Adrenal gland (tissue), 12 donors: ENCODE data around the gene ARSJ. TPM values are rescaled to one million over a fixed set of nuclear protein-coding genes. Genes with fewer than 3 reads are reported as not detected.

Experiments used
- DNase-seq, 7 donors: peaks; one replicate each; pipeline ENCODE4 v3.0.0-alpha.2; 2019 to 2020
- H3K27ac ChIP-seq, 5 donors: fragments of 200-600 bp; sonication (generic) in 4 of 5; 1 replicate in 3 of 5; 2 replicates in 2 of 5; pipeline versions ENCODE4 v1.5.1 to v1.8.0; 2016 to 2020; ENCODE audit warnings: mild to moderate bottlenecking in 1 of 5
- H3K27me3 ChIP-seq: fragments of 200-600 bp; 2 replicates; pipeline ENCODE4 v1.8.0; 2021
- H3K36me3 ChIP-seq, 2 donors: fragments of 200-600 bp; replicated peaks in 1 of 2; 1 replicate in 1 of 2; 2 replicates in 1 of 2; pipeline versions ENCODE4 v1.5.1 to v1.8.0; 2018 to 2022
- H3K4me1 ChIP-seq, 2 donors: fragments of 200-600 bp; replicated peaks in 1 of 2; 1 replicate in 1 of 2; 2 replicates in 1 of 2; pipeline versions ENCODE4 v1.5.1 to v1.8.0; 2018 to 2021
- H3K4me3 ChIP-seq, 4 donors: fragments of 200-600 bp; sonication (generic) in 3 of 4; one replicate each; pipeline ENCODE4 v1.5.1; 2016 to 2018
- H3K9me3 ChIP-seq, 3 donors: fragments of 200-600 bp; sonication (generic) in 1 of 3; replicated peaks in 1 of 3; 1 replicate in 2 of 3; 2 replicates in 1 of 3; pipeline versions ENCODE4 v1.5.1 to v1.8.0; 2016 to 2021
- POLR2A ChIP-seq, 2 donors: fragments of 450-650 bp; IDR thresholded peaks; one replicate each; pipeline ENCODE4 v1.6.1; 2017; ENCODE audit warnings: antibody characterized with exemption in 2 of 2, mild to moderate bottlenecking in 2 of 2, moderate library complexity in 1 of 2
- WGBS, 4 donors: extraction: QIAGEN DNeasy Blood & Tissue Kit in 2 of 4; methylation state at CpG; one replicate each; pipeline versions ENCODE4 v1.1.5 to v1.1.7; 2013 to 2017; 5-methylcytosine and 5-hydroxymethylcytosine counted together
- intact Hi-C, 2 donors: fragments of 100-400 bp; cut with DNase I; formaldehyde crosslinking; loops; one replicate each; pipeline versions ENCODE4 v1.14.1 to v1.15.0; 2022 to 2023
- polyA plus RNA-seq, 3 donors: library from polyadenylated mRNA; stranded (reverse); fragments of 200-250 nt in 2 of 3; fragments of 350-450 nt in 1 of 3; fragmentation: Illumina TruSeq in 1 of 3; extraction: RNeasy Lipid Tissue Mini Kit (QIAGEN cat#74804) in 1 of 3; gene quantifications; one replicate each; pipeline ENCODE4 v1.2.3, GENCODE V29; 2013 to 2014
- total RNA-seq, 9 donors: library from RNA; depleted of rRNA in 4 of 9; stranded (reverse); fragments of >200 nt in 4 of 9; fragments of 120-200 nt in 1 of 9; fragmentation: NEBNext Ultra II Directional in 1 of 9; extraction: Animal tissue kit (Norgen Biotek cat#: 25700) in 1 of 9; gene quantifications; one replicate each; pipeline versions ENCODE4 v1.1.0 to v1.2.4, GENCODE V29; 2013 to 2023
- TF ChIP-seq, protein P1 (sequence below), 6 experiments: fragments of 450-650 bp in 4 of 6; fragments of 200-600 bp in 2 of 6; sonication (generic) in 1 of 6; IDR thresholded peaks; 1 replicate in 5 of 6; 2 replicates in 1 of 6; pipeline versions ENCODE4 v1.5.1 to v1.8.0; 2016 to 2021; ENCODE audit warnings: antibody characterized with exemption in 6 of 6, mild to moderate bottlenecking in 2 of 6, moderate library complexity in 1 of 6
- donor health status: healthy with polysubstance abuse.
- donor health status: Bipolar disorder and iron deficiency.
- donor health status: DM: yes; HTN: yes; CAD: no.
- donor health status: DM: no; HTN: no; CAD: no.
- donor health status: DM: no; HTN: no; CAD: no.
- donor health status: DM: yes; HTN: yes; CAD: no.

The ARSJ gene
- total and polyA plus RNA-seq, 12 donors: 0.48 to 6.1 (median 3.0) TPM

DNA sequence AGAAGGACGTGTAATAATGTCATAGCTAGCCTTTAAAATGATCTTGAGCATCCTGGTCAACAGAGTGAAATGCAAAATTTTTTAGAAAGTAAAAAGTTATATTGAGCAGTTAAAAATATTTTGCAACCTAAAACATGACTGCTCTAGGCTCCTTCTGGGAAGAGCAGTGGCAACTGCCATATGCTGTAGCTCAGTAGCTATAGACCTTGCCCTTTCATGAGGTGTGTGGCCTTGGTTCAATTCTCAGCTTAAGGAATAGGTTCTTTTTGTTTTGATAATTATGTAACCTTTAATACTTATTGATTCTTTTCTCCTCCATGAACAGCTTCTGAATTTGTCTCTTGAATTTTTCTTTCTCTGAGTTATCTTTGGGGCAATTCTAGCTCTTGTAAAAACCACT, 105.0 kb downstream of the ARSJ start:
- DNase-seq: no peak
- no peaks in the 10 kb centered on the region for H3K9me3 ChIP-seq
- H3K27ac ChIP-seq: no peak overlapping the region
- H3K36me3 ChIP-seq: no peaks in the 10 kb centered on the region
- 59 to 77% (median 72%) methylated on average over 1 of the region's 1 CpG for WGBS, 4 donors
- intact Hi-C loops: no loop called here
- no peak overlapping the region for H3K4me3 ChIP-seq
- H3K27me3 ChIP-seq: no peaks in the 10 kb centered on the region
- TF ChIP-seq, protein P1, sequence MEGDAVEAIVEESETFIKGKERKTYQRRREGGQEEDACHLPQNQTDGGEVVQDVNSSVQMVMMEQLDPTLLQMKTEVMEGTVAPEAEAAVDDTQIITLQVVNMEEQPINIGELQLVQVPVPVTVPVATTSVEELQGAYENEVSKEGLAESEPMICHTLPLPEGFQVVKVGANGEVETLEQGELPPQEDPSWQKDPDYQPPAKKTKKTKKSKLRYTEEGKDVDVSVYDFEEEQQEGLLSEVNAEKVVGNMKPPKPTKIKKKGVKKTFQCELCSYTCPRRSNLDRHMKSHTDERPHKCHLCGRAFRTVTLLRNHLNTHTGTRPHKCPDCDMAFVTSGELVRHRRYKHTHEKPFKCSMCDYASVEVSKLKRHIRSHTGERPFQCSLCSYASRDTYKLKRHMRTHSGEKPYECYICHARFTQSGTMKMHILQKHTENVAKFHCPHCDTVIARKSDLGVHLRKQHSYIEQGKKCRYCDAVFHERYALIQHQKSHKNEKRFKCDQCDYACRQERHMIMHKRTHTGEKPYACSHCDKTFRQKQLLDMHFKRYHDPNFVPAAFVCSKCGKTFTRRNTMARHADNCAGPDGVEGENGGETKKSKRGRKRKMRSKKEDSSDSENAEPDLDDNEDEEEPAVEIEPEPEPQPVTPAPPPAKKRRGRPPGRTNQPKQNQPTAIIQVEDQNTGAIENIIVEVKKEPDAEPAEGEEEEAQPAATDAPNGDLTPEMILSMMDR (IDR thresholded peaks at IDR 0.05): no peak
- no peak for TF ChIP-seq POLR2A (IDR thresholded peaks at IDR 0.05)
- H3K4me1 ChIP-seq: no peaks in the 10 kb centered on the region

DNA sequence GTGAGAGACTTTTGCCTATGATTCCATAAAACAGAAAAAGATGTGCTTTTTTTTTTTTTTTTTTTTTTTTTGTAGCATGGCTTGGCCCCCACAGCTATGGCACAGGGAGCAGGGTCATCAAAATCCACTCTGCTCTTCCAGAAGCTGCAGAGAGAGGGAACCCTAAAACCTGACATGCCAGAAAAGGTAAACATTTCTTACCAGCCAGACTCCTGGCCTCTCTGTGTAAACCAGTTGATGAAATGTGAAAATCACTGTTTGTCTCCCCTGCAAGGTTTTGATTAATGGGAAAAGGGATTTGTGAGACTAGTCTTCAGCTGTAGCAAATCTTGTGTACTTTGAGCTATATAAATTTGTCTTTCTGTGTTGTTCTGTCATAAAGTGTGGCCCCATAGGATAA, 105.9 kb downstream of the ARSJ start:
- Histone ChIP-seq H3K9me3 (no peaks in the 10 kb centered on the region), H3K36me3 (no peaks in the 10 kb centered on the region), H3K27ac (no peak overlapping the region), H3K27me3 (no peaks in the 10 kb centered on the region), H3K4me3 (no peak overlapping the region), H3K4me1 (no peaks in the 10 kb centered on the region)
- TF ChIP-seq POLR2A (IDR thresholded peaks at IDR 0.05): no peak
- TF ChIP-seq, protein P1 (IDR thresholded peaks at IDR 0.05): no peak
- DNase-seq: no peak
- intact Hi-C loops: no loop called here

DNA sequence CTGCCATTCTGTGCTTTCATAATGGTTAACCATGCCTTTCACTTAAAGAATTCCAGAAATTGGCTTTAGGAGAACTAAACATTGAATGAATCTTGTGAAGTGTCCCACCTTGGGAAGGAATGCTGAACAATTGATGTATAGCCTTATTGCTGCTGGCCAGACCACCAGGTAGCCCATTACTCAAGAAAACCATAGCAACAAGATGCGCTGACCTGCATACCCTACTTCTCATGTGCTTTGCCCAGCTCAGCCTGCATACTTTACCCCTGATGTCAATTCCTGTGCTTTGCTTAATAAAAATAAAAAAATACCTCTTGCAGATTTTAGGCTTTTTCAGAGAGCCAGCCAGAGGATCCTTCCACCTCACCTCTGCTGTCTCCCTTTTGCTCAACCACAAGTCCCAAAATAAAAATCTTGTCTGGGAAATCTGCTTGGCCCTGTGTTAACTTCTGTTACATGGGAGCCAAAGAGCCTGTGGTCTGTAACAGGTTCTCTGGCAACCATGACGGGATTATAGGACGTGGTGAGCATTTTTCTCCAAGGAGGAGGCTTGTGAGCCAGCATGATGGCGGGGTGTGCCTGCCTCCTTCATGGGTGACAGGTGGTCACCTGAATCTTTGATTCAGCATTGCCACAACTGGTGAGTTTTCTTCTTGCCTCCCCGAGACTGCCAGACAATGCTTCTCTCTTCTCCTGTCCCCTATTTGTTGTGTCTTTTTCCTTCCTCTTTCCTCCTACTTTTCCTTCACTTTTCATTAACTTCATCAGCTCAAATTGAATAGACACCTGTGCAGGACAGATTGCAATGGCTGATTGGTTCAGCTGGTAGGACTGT, 106.8 kb downstream of the ARSJ start:
- intact Hi-C loops: no loop called here
- Histone ChIP-seq H3K27me3 (no peaks in the 10 kb centered on the region), H3K27ac (no peak overlapping the region), H3K4me1 (no peaks in the 10 kb centered on the region), H3K9me3 (no peaks in the 10 kb centered on the region), H3K4me3 (no peak overlapping the region), H3K36me3 (no peaks in the 10 kb centered on the region)
- WGBS, 4 donors: 77 to 88% (median 82%) methylated on average over 5 of the region's 5 CpGs
- TF ChIP-seq, protein P1 (IDR thresholded peaks at IDR 0.05): no peak
- no peak for TF ChIP-seq POLR2A (IDR thresholded peaks at IDR 0.05)
- DNase-seq: no peak

DNA sequence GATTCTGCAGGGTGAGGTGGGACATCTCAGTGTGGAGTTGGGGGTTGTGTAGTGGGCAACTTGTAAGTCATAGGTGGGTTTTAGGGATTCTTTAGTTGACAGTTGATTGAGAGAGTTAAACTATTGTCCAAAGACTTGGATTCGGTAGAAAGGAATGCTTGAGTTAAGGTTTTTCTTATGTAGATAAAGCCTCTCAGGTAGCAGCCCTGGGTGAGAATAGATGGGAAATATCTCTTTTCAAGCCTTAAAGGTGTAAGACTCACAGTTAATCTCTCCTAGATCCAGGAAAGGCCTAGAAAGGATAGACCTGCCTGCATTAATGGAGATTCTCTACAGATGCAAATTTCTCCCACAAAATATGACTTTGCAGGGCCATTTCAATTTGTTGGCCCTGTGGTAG, 108.4 kb downstream of the ARSJ start:
- 76 to 100% (median 90%) methylated on average over 1 of the region's 1 CpG for WGBS, 4 donors
- H3K4me3 ChIP-seq: no peak overlapping the region
- intact Hi-C loops: no loop called here
- TF ChIP-seq, protein P1 (IDR thresholded peaks at IDR 0.05): no peak
- TF ChIP-seq POLR2A (IDR thresholded peaks at IDR 0.05): no peak
- H3K27me3 ChIP-seq: no peaks in the 10 kb centered on the region
- no peak overlapping the region for H3K27ac ChIP-seq
- no peaks in the 10 kb centered on the region for H3K36me3 ChIP-seq
- no peaks in the 10 kb centered on the region for H3K4me1 ChIP-seq
- DNase-seq: no peak
- no peaks in the 10 kb centered on the region for H3K9me3 ChIP-seq
